ENCODE data around the gene MAML2.

DNA sequence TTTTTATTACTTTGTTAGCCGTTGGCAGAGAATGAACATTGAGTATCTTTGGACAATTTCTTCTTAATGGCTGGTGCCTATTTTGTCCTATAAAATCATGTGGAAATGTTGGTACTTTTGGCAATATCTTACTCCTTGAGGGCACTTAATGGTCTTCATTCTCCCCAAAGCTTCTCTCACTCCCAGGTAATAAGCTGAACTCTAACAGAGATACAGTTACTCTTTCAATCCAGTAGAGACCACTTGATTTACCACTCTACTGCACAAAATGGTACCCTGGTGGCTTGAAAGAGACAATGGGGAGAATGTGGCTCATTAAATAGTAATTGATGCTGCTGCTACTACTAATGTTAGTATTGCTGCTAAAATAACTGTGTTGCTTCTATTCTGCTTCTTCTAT, 53.0 kb downstream of the MAML2 start:
- no peak for TF ChIP-seq POLR2A (IDR thresholded peaks at IDR 0.05)
- TF ChIP-seq, protein P1, sequence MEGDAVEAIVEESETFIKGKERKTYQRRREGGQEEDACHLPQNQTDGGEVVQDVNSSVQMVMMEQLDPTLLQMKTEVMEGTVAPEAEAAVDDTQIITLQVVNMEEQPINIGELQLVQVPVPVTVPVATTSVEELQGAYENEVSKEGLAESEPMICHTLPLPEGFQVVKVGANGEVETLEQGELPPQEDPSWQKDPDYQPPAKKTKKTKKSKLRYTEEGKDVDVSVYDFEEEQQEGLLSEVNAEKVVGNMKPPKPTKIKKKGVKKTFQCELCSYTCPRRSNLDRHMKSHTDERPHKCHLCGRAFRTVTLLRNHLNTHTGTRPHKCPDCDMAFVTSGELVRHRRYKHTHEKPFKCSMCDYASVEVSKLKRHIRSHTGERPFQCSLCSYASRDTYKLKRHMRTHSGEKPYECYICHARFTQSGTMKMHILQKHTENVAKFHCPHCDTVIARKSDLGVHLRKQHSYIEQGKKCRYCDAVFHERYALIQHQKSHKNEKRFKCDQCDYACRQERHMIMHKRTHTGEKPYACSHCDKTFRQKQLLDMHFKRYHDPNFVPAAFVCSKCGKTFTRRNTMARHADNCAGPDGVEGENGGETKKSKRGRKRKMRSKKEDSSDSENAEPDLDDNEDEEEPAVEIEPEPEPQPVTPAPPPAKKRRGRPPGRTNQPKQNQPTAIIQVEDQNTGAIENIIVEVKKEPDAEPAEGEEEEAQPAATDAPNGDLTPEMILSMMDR (IDR thresholded peaks at IDR 0.05): no peak
